Neural progenitor cell (in vitro differentiated cells): Measurements from ENCODE around the gene TRAIP.

ENCODE experiments used
- CTCF ChIP-seq: fragments of 200-600 bp; sonication (generic); IDR thresholded peaks from 2 replicates; pipeline ENCODE4 v1.5.1; 2017; ENCODE audit warnings: antibody characterized with exemption, mild to moderate bottlenecking
- EZH2 ChIP-seq: fragments of 200-600 bp; sonication (generic); IDR thresholded peaks from 2 replicates; pipeline ENCODE4 v1.6.1; 2017; ENCODE audit warnings: antibody characterized with exemption, mild to moderate bottlenecking, moderate library complexity
- EZH2phosphoT487 ChIP-seq: fragments of 200-600 bp; sonication (generic); IDR thresholded peaks from 2 replicates; pipeline ENCODE4 v1.6.1; 2017; ENCODE audit warnings: antibody characterized with exemption

GRCh38 chr3:49856181-49857005, at the start of gene TRAIP:
- TF ChIP-seq CTCF (no peak), EZH2 (no peak), EZH2phosphoT487 (no peak)
